HG02610 (cell line): Measurements from ENCODE around the gene INHA.

Source experiments
- ATAC-seq: cut with Tn5 transposase; IDR thresholded peaks from one replicate; pipeline ENCODE4 v1.9.1; 2021; ENCODE audit warnings: mild to moderate bottlenecking, moderate library complexity; ENCODE audit not compliant: unreplicated experiment

INHA gene

DNA sequence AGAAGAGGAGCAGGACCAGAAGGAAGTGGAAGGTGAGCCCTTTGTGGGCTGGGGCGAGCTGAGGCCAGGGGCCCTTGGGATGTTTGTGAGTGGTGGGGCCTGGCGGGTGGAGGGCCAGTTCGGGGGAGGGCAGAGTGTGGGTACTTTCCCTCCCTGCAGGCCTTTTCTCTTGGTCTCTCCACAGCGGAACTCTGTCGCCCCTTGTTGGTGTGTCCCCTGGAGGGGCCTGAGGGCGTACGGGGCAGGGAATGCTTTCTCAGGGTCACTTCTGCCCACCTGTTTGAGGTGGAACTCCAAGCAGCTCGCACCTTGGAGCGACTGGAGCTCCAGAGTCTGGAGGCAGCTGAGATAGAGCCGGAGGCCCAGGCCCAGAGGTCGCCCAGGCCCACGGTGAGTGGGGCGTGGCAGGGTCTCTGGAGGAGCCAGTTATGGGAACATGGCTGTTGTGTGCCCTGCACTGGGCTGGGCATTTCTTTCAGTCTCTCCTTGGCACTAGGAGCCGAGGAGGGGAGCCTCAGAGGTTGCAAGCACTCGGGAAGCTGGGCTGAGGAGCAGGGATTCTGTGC is 36.4 kb downstream of the INHA start:
- ATAC-seq: no peak

DNA sequence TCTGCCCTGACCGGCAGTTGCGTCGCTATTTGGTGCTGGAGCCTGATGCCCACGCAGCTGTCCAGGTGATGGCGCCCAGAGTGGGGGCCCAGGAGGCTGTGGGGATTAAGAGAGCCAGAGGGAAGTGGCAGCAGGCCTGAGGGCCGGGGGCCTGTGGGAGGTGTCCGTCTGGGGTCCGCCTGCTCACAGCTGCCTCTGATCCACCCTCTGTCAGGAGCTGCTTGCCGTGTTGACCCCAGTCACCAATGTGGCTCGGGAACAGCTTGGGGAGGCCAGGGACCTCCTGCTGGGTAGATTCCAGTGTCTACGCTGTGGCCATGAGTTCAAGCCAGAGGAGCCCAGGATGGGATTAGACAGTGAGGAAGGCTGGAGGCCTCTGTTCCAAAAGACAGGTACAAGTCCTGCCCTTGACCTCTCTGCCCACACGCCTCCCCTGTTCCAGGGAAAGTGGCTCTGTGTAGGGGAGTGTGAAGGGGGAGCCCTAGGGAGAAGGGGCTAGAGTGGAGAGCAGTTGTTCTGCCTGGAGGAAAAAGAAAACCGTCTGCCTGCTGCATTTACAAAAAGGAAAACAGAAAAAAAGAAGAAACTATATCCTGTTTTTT is 37.1 kb downstream of the INHA start:
- no peak for ATAC-seq

DNA sequence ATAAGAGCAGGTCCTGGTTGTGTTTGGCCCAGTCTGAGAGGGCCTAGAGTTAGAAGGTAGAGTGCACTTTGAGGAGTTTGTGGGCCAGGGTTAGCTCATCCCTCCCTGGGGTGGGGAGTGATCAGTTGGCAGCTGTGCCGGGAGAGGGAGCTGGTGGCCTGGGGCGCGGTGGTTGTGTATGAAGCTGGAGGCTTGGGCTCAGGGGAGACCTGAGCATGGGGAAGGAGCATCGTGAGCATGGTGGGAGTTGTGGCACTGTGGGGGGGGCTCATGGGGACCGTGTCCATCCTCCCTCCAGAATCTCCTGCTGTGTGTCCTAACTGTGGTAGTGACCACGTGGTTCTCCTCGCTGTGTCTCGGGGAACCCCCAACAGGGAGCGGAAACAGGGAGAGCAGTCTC is 39.2 kb downstream of the INHA start:
- ATAC-seq: no peak

- no peak for ATAC-seq
These were observed 39.9 kb downstream of the INHA start for GRCh38 chr2:219611866-219612576.

GRCh38 chr2:219612577-219613286 is 40.6 kb downstream of the INHA start:
- no peak for ATAC-seq

GRCh38 chr2:219613461-219614070 is 41.5 kb downstream of the INHA start:
- ATAC-seq: no peak

GRCh38 chr2:219614076-219614860 is 42.2 kb downstream of the INHA start:
- ATAC-seq: no peak

DNA sequence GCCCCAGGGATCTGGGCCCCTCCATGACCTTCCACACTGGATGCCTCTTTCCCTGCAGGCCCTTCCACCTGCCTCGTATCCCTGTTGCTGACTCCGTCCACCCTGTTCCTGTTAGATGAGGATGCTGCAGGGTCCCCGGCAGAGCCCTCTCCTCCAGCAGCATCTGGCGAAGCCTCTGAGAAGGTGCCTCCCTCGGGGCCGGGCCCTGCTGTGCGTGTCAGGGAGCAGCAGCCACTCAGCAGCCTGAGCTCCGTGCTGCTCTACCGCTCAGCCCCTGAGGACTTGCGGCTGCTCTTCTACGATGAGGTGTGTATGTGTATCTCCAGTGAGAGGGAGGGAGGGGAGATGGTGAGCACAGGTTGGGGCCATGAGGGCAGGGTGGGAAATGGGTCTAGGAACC is 42.9 kb downstream of the INHA start:
- no peak for ATAC-seq

DNA sequence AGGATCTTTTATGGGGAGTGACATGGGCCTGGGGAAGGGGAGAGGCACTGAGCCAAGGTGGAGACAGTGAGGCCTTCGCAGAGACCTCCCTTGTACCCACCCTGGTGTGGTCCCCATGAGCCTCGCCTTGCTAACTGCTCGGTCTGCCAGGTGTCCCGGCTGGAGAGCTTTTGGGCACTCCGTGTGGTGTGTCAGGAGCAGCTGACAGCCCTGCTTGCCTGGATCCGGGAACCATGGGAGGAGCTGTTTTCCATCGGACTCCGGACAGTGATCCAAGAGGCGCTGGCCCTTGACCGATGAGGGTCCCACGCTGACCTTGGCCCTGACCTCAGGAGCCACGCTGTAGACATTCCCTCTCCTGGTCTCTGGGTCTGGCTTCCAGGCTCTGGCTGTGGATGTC is 43.8 kb downstream of the INHA start:
- ATAC-seq: no peak

- ATAC-seq: no peak
These were observed 44.4 kb downstream of the INHA start for GRCh38 chr2:219616550-219616949.

DNA sequence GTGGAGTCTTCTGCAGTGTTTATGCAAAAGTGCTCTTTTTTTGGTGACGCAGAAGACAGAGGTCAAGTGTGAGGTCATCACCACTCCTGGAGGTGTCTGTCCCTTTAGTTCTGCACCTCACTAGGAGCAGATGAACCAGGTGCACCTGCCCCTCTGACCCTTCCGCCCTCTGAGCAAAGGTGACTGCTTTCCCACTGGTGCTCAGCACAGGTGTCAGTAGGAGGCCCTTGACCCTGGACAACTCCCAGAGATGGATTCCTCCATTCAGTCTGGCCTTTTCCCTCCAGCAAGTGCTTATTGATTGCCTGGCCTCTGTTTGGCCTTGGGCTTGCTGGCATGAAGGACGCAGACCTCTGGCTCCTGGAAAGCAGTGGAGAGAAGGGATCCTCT is 46.6 kb downstream of the INHA start:
- ATAC-seq: no peak

DNA sequence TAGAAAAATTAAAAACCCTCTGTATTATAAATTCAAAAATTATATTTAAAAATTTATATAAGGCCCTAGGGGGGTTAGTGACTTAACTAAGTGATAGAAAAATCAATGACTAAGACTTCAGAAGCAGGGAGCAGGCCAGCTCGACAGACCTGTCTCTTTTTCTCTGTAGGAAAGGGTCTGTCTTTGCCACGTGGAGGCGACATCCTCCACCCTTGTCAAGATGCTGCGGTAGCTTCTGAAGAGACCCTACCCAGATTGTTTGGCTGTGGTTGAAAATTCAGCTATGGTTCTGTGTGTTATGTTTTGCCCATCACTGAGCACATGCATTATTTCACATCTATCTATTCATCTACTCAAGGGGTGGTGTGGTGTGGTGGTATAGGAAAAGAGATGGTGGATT is 47.1 kb downstream of the INHA start:
- no peak for ATAC-seq

GRCh38 chr2:219620546-219620945 is 48.4 kb downstream of the INHA start:
- ATAC-seq: no peak

GRCh38 chr2:219621935-219622334 is 49.8 kb downstream of the INHA start:
- no peak for ATAC-seq

DNA sequence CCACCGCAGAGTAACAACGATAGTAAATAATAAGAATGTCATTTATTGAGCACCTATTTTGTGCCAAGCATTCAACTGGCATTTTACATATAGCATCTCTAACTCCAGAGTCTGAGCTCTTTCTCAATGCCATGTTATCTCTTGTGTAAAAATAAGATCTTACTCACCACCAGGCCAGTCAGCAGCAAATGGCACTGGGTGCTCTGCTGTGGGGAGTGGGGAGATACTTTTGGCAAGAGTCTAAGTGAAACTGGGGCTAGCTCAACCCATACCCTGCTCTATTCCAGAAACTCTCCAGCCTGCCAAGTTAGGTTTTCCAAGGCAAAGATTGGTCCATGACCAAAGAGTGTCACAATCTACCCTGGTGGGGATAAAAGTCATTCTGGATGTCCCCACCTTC is 50.4 kb downstream of the INHA start:
- ATAC-seq: no peak

DNA sequence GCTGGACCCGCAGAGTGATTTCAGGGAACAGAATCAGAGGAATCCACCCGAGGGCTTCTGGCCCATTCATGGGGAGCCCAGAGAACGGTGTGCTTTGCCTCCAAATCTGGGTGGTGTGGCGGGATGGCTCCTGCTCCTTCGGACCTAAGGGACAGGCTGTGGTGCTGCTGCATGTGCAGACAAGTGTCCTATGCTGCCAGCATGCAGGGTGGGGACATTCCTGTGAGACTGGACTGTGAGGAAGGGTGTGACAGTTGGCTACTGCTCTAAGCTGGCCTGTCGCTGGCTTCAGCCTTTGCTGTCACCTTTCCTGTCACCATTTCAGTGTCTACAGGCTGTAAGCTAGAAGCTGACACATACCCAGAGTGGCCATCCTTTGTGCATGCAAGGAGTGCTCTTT is 52.5 kb downstream of the INHA start:
- ATAC-seq: no peak

DNA sequence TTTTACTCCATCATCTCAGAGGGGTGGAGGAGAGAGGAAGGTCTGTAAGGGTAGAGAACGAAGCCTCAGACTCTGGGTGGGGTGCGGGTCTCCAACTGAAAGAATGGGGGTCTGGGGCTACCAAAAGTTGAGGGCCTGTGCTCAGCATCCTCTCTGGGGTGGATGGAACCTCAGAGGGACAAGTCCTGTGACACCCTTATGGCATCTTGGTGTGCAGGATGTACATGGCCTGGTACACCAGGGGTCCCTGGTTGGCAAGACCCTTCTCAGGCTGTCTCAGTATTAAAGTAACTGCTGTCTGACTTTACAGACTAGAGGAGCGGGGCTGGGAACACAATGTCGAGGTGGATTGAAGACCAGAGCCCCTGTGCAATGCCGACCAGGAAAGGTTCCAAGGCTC is 53.1 kb downstream of the INHA start:
- no peak for ATAC-seq
